ENCODE results near the gene BAIAP2.

Gene BAIAP2

GRCh38 chr17:81097943-81098308, 63.0 kb downstream of the BAIAP2 start:
- peaks cover 29% of the 10 kb centered on the region for H3K36me3 ChIP-seq (ENCODE audit: low read depth)
- H3K27ac ChIP-seq (ENCODE audit: poor library complexity, severe bottlenecking): peak overlapping the region; percentile 80
- H3K27me3 ChIP-seq (ENCODE audit: insufficient read depth, poor library complexity, severe bottlenecking): no peaks in the 10 kb centered on the region
- no peak for DNase-seq (ENCODE audit: low spot score)
- H3K4me1 ChIP-seq (ENCODE audit: insufficient read depth, poor library complexity, severe bottlenecking): peaks cover 35% of the 10 kb centered on the region
- no peak for ATAC-seq (ENCODE audit: low read depth)
- H3K4me3 ChIP-seq (ENCODE audit: severe bottlenecking): no peak overlapping the region
- no peaks in the 10 kb centered on the region for H3K9me3 ChIP-seq (ENCODE audit: severe bottlenecking)
- no peak for TF ChIP-seq CTCF (IDR thresholded peaks at IDR 0.05; ENCODE audit: poor library complexity, severe bottlenecking)

GRCh38 chr17:81099888-81100287, 64.9 kb downstream of the BAIAP2 start:
- Histone ChIP-seq H3K27me3 (ENCODE audit: insufficient read depth, poor library complexity, severe bottlenecking) (no peaks in the 10 kb centered on the region), H3K36me3 (ENCODE audit: low read depth) (peaks cover 48% of the 10 kb centered on the region), H3K9me3 (ENCODE audit: severe bottlenecking) (no peaks in the 10 kb centered on the region), H3K27ac (ENCODE audit: poor library complexity, severe bottlenecking) (no peak overlapping the region), H3K4me1 (ENCODE audit: insufficient read depth, poor library complexity, severe bottlenecking) (peaks cover 26% of the 10 kb centered on the region), H3K4me3 (ENCODE audit: severe bottlenecking) (no peak overlapping the region)
- no peak for ATAC-seq (ENCODE audit: low read depth)
- no peak for DNase-seq (ENCODE audit: low spot score)
- TF ChIP-seq CTCF (IDR thresholded peaks at IDR 0.05; ENCODE audit: poor library complexity, severe bottlenecking): no peak

- H3K4me3 ChIP-seq (ENCODE audit: severe bottlenecking): no peak overlapping the region
- no peak for ATAC-seq (ENCODE audit: low read depth)
- no peak overlapping the region for H3K27ac ChIP-seq (ENCODE audit: poor library complexity, severe bottlenecking)
- no peaks in the 10 kb centered on the region for H3K27me3 ChIP-seq (ENCODE audit: insufficient read depth, poor library complexity, severe bottlenecking)
- no peak for TF ChIP-seq CTCF (IDR thresholded peaks at IDR 0.05; ENCODE audit: poor library complexity, severe bottlenecking)
- DNase-seq (ENCODE audit: low spot score): no peak
- H3K36me3 ChIP-seq (ENCODE audit: low read depth): peaks cover 56% of the 10 kb centered on the region
- peaks cover 19% of the 10 kb centered on the region for H3K4me1 ChIP-seq (ENCODE audit: insufficient read depth, poor library complexity, severe bottlenecking)
- H3K9me3 ChIP-seq (ENCODE audit: severe bottlenecking): no peaks in the 10 kb centered on the region
These were observed 65.7 kb downstream of the BAIAP2 start for GRCh38 chr17:81100668-81101067.

GRCh38 chr17:81101614-81102306, 66.8 kb downstream of the BAIAP2 start:
- no peak for DNase-seq (ENCODE audit: low spot score)
- H3K27me3 ChIP-seq (ENCODE audit: insufficient read depth, poor library complexity, severe bottlenecking): no peaks in the 10 kb centered on the region
- no peak overlapping the region for H3K4me3 ChIP-seq (ENCODE audit: severe bottlenecking)
- no peaks in the 10 kb centered on the region for H3K9me3 ChIP-seq (ENCODE audit: severe bottlenecking)
- H3K27ac ChIP-seq (ENCODE audit: poor library complexity, severe bottlenecking): no peak overlapping the region
- ATAC-seq (ENCODE audit: low read depth): peak; percentile 73
- peaks cover 67% of the 10 kb centered on the region for H3K36me3 ChIP-seq (ENCODE audit: low read depth)
- peaks cover 14% of the 10 kb centered on the region for H3K4me1 ChIP-seq (ENCODE audit: insufficient read depth, poor library complexity, severe bottlenecking)
- TF ChIP-seq CTCF (IDR thresholded peaks at IDR 0.05; ENCODE audit: poor library complexity, severe bottlenecking): peak; percentile 98

- Histone ChIP-seq H3K36me3 (ENCODE audit: low read depth) (peaks cover 73% of the 10 kb centered on the region), H3K27ac (ENCODE audit: poor library complexity, severe bottlenecking) (no peak overlapping the region), H3K9me3 (ENCODE audit: severe bottlenecking) (no peaks in the 10 kb centered on the region), H3K4me1 (ENCODE audit: insufficient read depth, poor library complexity, severe bottlenecking) (peaks cover 8% of the 10 kb centered on the region), H3K4me3 (ENCODE audit: severe bottlenecking) (no peak overlapping the region), H3K27me3 (ENCODE audit: insufficient read depth, poor library complexity, severe bottlenecking) (no peaks in the 10 kb centered on the region)
- no peak for DNase-seq (ENCODE audit: low spot score)
- no peak for TF ChIP-seq CTCF (IDR thresholded peaks at IDR 0.05; ENCODE audit: poor library complexity, severe bottlenecking)
- no peak for ATAC-seq (ENCODE audit: low read depth)
These were observed 67.4 kb downstream of the BAIAP2 start for GRCh38 chr17:81102352-81102751.
